ENCODE results near the gene CHRM4.

The CHRM4 gene

GRCh38 chr11:46391578-46392420 is at the start of gene CHRM4:
Gene CHRM4 (minus strand): TSS chr11:46391776. CDS start chr11:46386557, 5,219 bp downstream.
- DNase-seq = peak; percentile 52

- no peak for DNase-seq
Observed at GRCh38 chr11:46438211-46438610, 46.6 kb upstream of the CHRM4 start.

- no peak for DNase-seq
Observed at GRCh38 chr11:46437122-46437689, 45.6 kb upstream of the CHRM4 start.

- DNase-seq = no peak
Observed at GRCh38 chr11:46436113-46436512, 44.5 kb upstream of the CHRM4 start.

GRCh38 chr11:46435679-46436078 is 44.1 kb upstream of the CHRM4 start:
- DNase-seq = no peak

GRCh38 chr11:46431211-46431610 is 39.6 kb upstream of the CHRM4 start:
- no peak for DNase-seq

- no peak for DNase-seq
Observed at GRCh38 chr11:46429717-46430116, 38.1 kb upstream of the CHRM4 start.

GRCh38 chr11:46427364-46427763 is 35.8 kb upstream of the CHRM4 start:
- DNase-seq = no peak

GRCh38 chr11:46426233-46426991 is 34.8 kb upstream of the CHRM4 start:
- no peak for DNase-seq

GRCh38 chr11:46422588-46422987 is 31.0 kb upstream of the CHRM4 start:
- no peak for DNase-seq

GRCh38 chr11:46421257-46421880 is 29.8 kb upstream of the CHRM4 start:
- DNase-seq = peak; percentile 10

GRCh38 chr11:46420513-46420912 is 28.9 kb upstream of the CHRM4 start:
- no peak for DNase-seq

- no peak for DNase-seq
Observed at GRCh38 chr11:46418751-46419150, 27.2 kb upstream of the CHRM4 start.

GRCh38 chr11:46417711-46418110 is 26.1 kb upstream of the CHRM4 start:
- no peak for DNase-seq

- no peak for DNase-seq
Observed at GRCh38 chr11:46414879-46415278, 23.3 kb upstream of the CHRM4 start.

- DNase-seq = no peak
Observed at GRCh38 chr11:46414466-46414796, 22.9 kb upstream of the CHRM4 start.

GRCh38 chr11:46413760-46414465 is 22.3 kb upstream of the CHRM4 start:
- no peak for DNase-seq

- DNase-seq = no peak
Observed at GRCh38 chr11:46410021-46410420, 18.4 kb upstream of the CHRM4 start.

- DNase-seq = no peak
Observed at GRCh38 chr11:46408407-46408986, 16.9 kb upstream of the CHRM4 start.

GRCh38 chr11:46407635-46408034 is 16.1 kb upstream of the CHRM4 start:
- DNase-seq = no peak

GRCh38 chr11:46404476-46405017 is 13.0 kb upstream of the CHRM4 start:
- DNase-seq = no peak

All from retina (tissue), 1 donor.